ENCODE data around the gene KRT32. TPM values are rescaled to one million over a fixed set of nuclear protein-coding genes. Genes with fewer than 3 reads are reported as not detected.
A peak's percentile ranks its signal among the peaks of the same experiment; 100 is the strongest.

The KRT32 gene
- total RNA-seq, 1 experiment from 2014 or later: not detected

GRCh38 chr17:41421116-41421515 lies 46.1 kb downstream of the KRT32 start:
- no peak overlapping the region for H3K4me3 Mint-ChIP-seq (ENCODE audit: unreplicated experiment)
- intact Hi-C loops (cut with micrococcal nuclease): no loop called here
- peak; percentile 68 for DNase-seq (ENCODE audit: unreplicated experiment)
- peak overlapping the region; percentile 46 for H3K27ac Mint-ChIP-seq (ENCODE audit: low read depth, unreplicated experiment)
- H3K27me3 Mint-ChIP-seq (ENCODE audit: insufficient read depth, unreplicated experiment): no peaks in the 10 kb centered on the region
- TF ChIP-seq CTCF (IDR thresholded peaks at IDR 0.05; ENCODE audit: unreplicated experiment): no peak
- ChIA-PET CTCF (no interaction called here), POLR2A (interaction anchor here (0.6 to 2.4 kb wide), 4 partner anchors 13 to 128 kb away, joined by 3 to 13 read pairs (median 8); no protein-coding TSS in a partner anchor)
- no TSS peak for BruUV-seq (replicated peaks)
- no peaks in the 10 kb centered on the region for H3K9me3 Mint-ChIP-seq (ENCODE audit: unreplicated experiment)
- peaks cover 32% of the 10 kb centered on the region for H3K4me1 Mint-ChIP-seq (ENCODE audit: insufficient read depth, unreplicated experiment)
- no peaks in the 10 kb centered on the region for H3K36me3 Mint-ChIP-seq (ENCODE audit: insufficient read depth, unreplicated experiment)

GRCh38 chr17:41420134-41420533 lies 47.1 kb downstream of the KRT32 start:
- no peaks in the 10 kb centered on the region for H3K9me3 Mint-ChIP-seq (ENCODE audit: unreplicated experiment)
- ChIA-PET POLR2A (interaction anchor here (1.1 to 2.4 kb wide), 5 partner anchors 12 to 233 kb away, joined by 3 to 13 read pairs (median 7); no protein-coding TSS in a partner anchor), CTCF (interaction anchor here (0.6 to 0.9 kb wide), 2 partner anchors 17 to 98 kb away, joined by 3 read pairs; no protein-coding TSS in a partner anchor)
- H3K4me3 Mint-ChIP-seq (ENCODE audit: unreplicated experiment): no peak overlapping the region
- no TSS peak for BruUV-seq (replicated peaks)
- intact Hi-C loops (cut with micrococcal nuclease): no loop called here
- H3K27ac Mint-ChIP-seq (ENCODE audit: low read depth, unreplicated experiment): peak overlapping the region; percentile 39
- H3K4me1 Mint-ChIP-seq (ENCODE audit: insufficient read depth, unreplicated experiment): peaks cover 32% of the 10 kb centered on the region
- H3K27me3 Mint-ChIP-seq (ENCODE audit: insufficient read depth, unreplicated experiment): no peaks in the 10 kb centered on the region
- no peaks in the 10 kb centered on the region for H3K36me3 Mint-ChIP-seq (ENCODE audit: insufficient read depth, unreplicated experiment)
- no peak for TF ChIP-seq CTCF (IDR thresholded peaks at IDR 0.05; ENCODE audit: unreplicated experiment)
- peak; percentile 62 for DNase-seq (ENCODE audit: unreplicated experiment)

GRCh38 chr17:41419716-41420115 lies 47.5 kb downstream of the KRT32 start:
- POLR2A ChIA-PET: interaction anchor here (1.1 to 2.4 kb wide), 5 partner anchors 12 to 234 kb away, joined by 3 to 13 read pairs (median 7); no protein-coding TSS in a partner anchor
- intact Hi-C loops (cut with micrococcal nuclease): no loop called here

More at GRCh38 chr17:41419716-41420115, 47.5 kb downstream of the KRT32 start:
- Mint-ChIP-seq H3K9me3 (ENCODE audit: unreplicated experiment) (no peaks in the 10 kb centered on the region), H3K4me3 (ENCODE audit: unreplicated experiment) (no peak overlapping the region), H3K36me3 (ENCODE audit: insufficient read depth, unreplicated experiment) (no peaks in the 10 kb centered on the region), H3K27ac (ENCODE audit: low read depth, unreplicated experiment) (peak overlapping the region; percentile 39), H3K4me1 (ENCODE audit: insufficient read depth, unreplicated experiment) (peaks cover 32% of the 10 kb centered on the region), H3K27me3 (ENCODE audit: insufficient read depth, unreplicated experiment) (no peaks in the 10 kb centered on the region)
- DNase-seq (ENCODE audit: unreplicated experiment): no peak
- CTCF ChIA-PET: no interaction called here
- BruUV-seq (replicated peaks): no TSS peak
- no peak for TF ChIP-seq CTCF (IDR thresholded peaks at IDR 0.05; ENCODE audit: unreplicated experiment)
